Erythroblast (primary cell): Measurements from ENCODE around the gene KRT12.

Source experiments
- GATA1 ChIP-seq: IDR thresholded peaks from 2 replicates; pipeline ENCODE4 v1.6.1; 2011; ENCODE audit warnings: low read depth, mild to moderate bottlenecking, control low read depth, low read length, moderate library complexity
- POLR2A ChIP-seq: IDR thresholded peaks from 2 replicates; pipeline ENCODE4 v1.6.1; 2011; ENCODE audit warnings: mild to moderate bottlenecking, low read length

DNA sequence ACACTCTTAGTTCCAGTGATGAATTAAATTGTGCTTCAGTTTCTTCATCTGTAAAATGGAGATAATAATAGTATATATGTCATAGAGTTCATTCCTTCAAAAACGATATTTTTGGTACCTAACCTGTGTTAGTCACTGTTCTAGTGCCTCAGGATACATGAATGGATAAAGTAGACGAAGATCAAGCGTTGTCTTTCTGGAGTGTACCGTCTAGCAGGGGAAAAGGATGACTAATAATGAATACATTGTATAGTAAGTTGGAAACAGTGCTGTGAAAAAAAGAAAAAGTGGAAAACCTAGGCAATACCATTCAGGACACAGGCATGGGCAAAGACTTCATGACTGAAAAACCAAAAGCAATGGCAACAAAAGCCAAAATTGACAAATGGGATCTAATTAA is 53.2 kb downstream of the KRT12 start:
- TF ChIP-seq POLR2A, result no peak
- no peak for TF ChIP-seq GATA1
